B cell (primary cell): ENCODE measurements around the gene SPATA21. TPM values are rescaled to one million over a fixed set of nuclear protein-coding genes. Genes with fewer than 3 reads are reported as not detected.

Source experiments
- ATAC-seq: fragments of 200-7000 bp; cut with Tn5 transposase; one replicate; pipeline ENCODE4 v1.10.0; 2021; ENCODE audit warnings: low read depth, mild to moderate bottlenecking, moderate number of reproducible peaks, moderate library complexity
- CTCF ChIA-PET: fragments of 350-600 bp; sonication (Branson Sonifier 250); formaldehyde crosslinking; loops from one replicate; lab custom pipeline; 2021; ENCODE audit warnings: antibody characterized with exemption, inconsistent platforms; lab: Charles Lee
- POLR2A ChIA-PET: fragments of 350-600 bp; sonication (Branson Sonifier 250); formaldehyde crosslinking; loops from one replicate; lab custom pipeline; 2021; ENCODE audit warnings: antibody characterized with exemption; lab: Charles Lee
- DNase-seq: peaks from one replicate; pipeline ENCODE4 v3.0.0; 2013
- H2AFZ ChIP-seq: 2 replicates; pipeline ENCODE4 v1.6.1; 2012; ENCODE audit warnings: mild to moderate bottlenecking, low read depth, low read length; ENCODE audit not compliant: insufficient read depth, poor library complexity, severe bottlenecking
- H3K27ac ChIP-seq, 2 donors: 1 replicate in 1 of 2; 2 replicates in 1 of 2; pipeline ENCODE4 v1.5.1; 2012 to 2013; ENCODE audit warnings: low read length in 2 of 2, mild to moderate bottlenecking in 2 of 2, moderate library complexity in 1 of 2
- H3K27me3 ChIP-seq, 4 experiments: fragments of 200-600 bp in 1 of 4; sonication (generic) in 1 of 4; replicated peaks in 1 of 4; 1 replicate in 2 of 4; 2 replicates in 2 of 4; pipeline versions ENCODE4 v1.6.1 to v1.7.0; 2013 to 2016; ENCODE audit warnings: low read length in 3 of 4, mild to moderate bottlenecking in 2 of 4, mixed read lengths in 1 of 4, moderate library complexity in 1 of 4; ENCODE audit not compliant: insufficient read depth in 4 of 4, control insufficient read depth in 3 of 4; ENCODE audit errors: control extremely low read depth in 1 of 4
- H3K36me3 ChIP-seq, 2 experiments: replicated peaks in 1 of 2; 1 replicate in 1 of 2; 2 replicates in 1 of 2; pipeline versions ENCODE4 v1.6.1 to v1.7.1; 2013; ENCODE audit warnings: low read length in 1 of 2; ENCODE audit not compliant: insufficient read depth in 2 of 2, control insufficient read depth in 1 of 2; ENCODE audit errors: control extremely low read depth in 1 of 2, extremely low read depth in 1 of 2
- H3K4me1 ChIP-seq, 2 donors: fragments of 200-600 bp in 1 of 2; sonication (generic) in 1 of 2; 1 replicate in 1 of 2; 2 replicates in 1 of 2; pipeline versions ENCODE4 v1.5.1 to v1.6.1; 2013 to 2017; ENCODE audit warnings: low read length in 2 of 2; ENCODE audit not compliant: control insufficient read depth in 2 of 2, insufficient read depth in 2 of 2
- H3K4me2 ChIP-seq: replicated peaks from 2 replicates; pipeline ENCODE3; 2012; ENCODE audit warnings: mild to moderate bottlenecking, low read depth, low read length; ENCODE audit not compliant: poor library complexity, severe bottlenecking
- H3K4me3 ChIP-seq, 5 experiments: fragments of 200-600 bp in 1 of 5; sonication (generic) in 1 of 5; 1 replicate in 3 of 5; 2 replicates in 2 of 5; pipeline versions ENCODE4 v1.5.1 to v1.7.0; 2011 to 2016; ENCODE audit warnings: low read length in 4 of 5, mild to moderate bottlenecking in 4 of 5, low read depth in 2 of 5, control low read depth in 1 of 5, moderate library complexity in 1 of 5; ENCODE audit not compliant: insufficient read depth in 1 of 5; ENCODE audit errors: control extremely low read depth in 1 of 5, extremely low read depth in 1 of 5
- H3K79me2 ChIP-seq: fragments of 200-600 bp; sonication (generic); one replicate; pipeline ENCODE4 v1.6.0; 2016; ENCODE audit warnings: low read length; ENCODE audit not compliant: control insufficient read depth, insufficient read depth
- H3K9ac ChIP-seq: fragments of 200-600 bp; sonication (generic); 2 replicates; pipeline ENCODE4 v1.6.1; 2017; ENCODE audit warnings: mild to moderate bottlenecking, low read length, moderate library complexity
- H3K9me3 ChIP-seq, 3 donors: one replicate each; pipeline versions ENCODE4 v1.6.1 to v1.7.1; 2013; ENCODE audit warnings: low read length in 2 of 3; ENCODE audit not compliant: control insufficient read depth in 2 of 3, insufficient read depth in 1 of 3; ENCODE audit errors: control extremely low read depth in 1 of 3
- H4K20me1 ChIP-seq: 2 replicates; pipeline ENCODE4 v1.6.0; 2012; ENCODE audit warnings: mild to moderate bottlenecking, low read length; ENCODE audit not compliant: insufficient read depth, control insufficient read depth, poor library complexity, severe bottlenecking
- H3K27ac Mint-ChIP-seq: one replicate; pipeline ENCODE4 v1.8.0; 2021; ENCODE audit warnings: mixed read lengths
- H3K27me3 Mint-ChIP-seq: one replicate; pipeline ENCODE4 v1.8.0; 2021; ENCODE audit warnings: mixed read lengths
- H3K4me1 Mint-ChIP-seq: one replicate; pipeline ENCODE4 v1.8.0; 2021; ENCODE audit warnings: mixed read lengths
- H3K4me3 Mint-ChIP-seq: one replicate; pipeline ENCODE4 v1.8.0; 2021; ENCODE audit warnings: mixed read lengths
- H3K9me3 Mint-ChIP-seq: one replicate; pipeline ENCODE4 v1.8.0; 2022; ENCODE audit warnings: mixed read lengths; ENCODE audit not compliant: insufficient read depth
- EZH2 ChIP-seq: IDR thresholded peaks from 2 replicates; pipeline ENCODE4 v1.6.1; 2012; ENCODE audit warnings: borderline replicate concordance, low read depth, mild to moderate bottlenecking, moderate library complexity, low read length; ENCODE audit not compliant: insufficient read depth, poor library complexity, severe bottlenecking
- WGBS: methylation state at CpG from one replicate; pipeline ENCODE4 v1.1.5; 2013; ENCODE audit warnings: missing lambda C conversion rate; ENCODE audit not compliant: insufficient coverage; 5-methylcytosine and 5-hydroxymethylcytosine counted together
- intact Hi-C: fragments of 100-400 bp; cut with micrococcal nuclease; formaldehyde crosslinking; loops from one replicate; pipeline ENCODE4 v1.10.0; 2022
- polyA plus RNA-seq: library from polyadenylated mRNA; depleted of rRNA; stranded (reverse); fragments of >200 nt; gene quantifications from 2 replicates; pipeline ENCODE4 v1.2.3, GENCODE V29; 2012
- total RNA-seq, 2 donors: library from RNA; stranded (reverse); fragments of 120-200 nt in 1 of 2; gene quantifications; 1 replicate in 1 of 2; 2 replicates in 1 of 2; pipeline versions ENCODE4 v1.2.3 to v1.2.4, GENCODE V29; 2013 to 2022
- TF ChIP-seq, protein P1 (sequence below): fragments of 200-600 bp; IDR thresholded peaks from one replicate; pipeline ENCODE4 v1.8.0; 2022; ENCODE audit warnings: antibody characterized with exemption, mild to moderate bottlenecking

Gene SPATA21
- total and polyA plus RNA-seq, 2 donors (not counting 1 experiment from before 2014, with no cell fraction given) = 0.01 TPM; not detected in 1

DNA sequence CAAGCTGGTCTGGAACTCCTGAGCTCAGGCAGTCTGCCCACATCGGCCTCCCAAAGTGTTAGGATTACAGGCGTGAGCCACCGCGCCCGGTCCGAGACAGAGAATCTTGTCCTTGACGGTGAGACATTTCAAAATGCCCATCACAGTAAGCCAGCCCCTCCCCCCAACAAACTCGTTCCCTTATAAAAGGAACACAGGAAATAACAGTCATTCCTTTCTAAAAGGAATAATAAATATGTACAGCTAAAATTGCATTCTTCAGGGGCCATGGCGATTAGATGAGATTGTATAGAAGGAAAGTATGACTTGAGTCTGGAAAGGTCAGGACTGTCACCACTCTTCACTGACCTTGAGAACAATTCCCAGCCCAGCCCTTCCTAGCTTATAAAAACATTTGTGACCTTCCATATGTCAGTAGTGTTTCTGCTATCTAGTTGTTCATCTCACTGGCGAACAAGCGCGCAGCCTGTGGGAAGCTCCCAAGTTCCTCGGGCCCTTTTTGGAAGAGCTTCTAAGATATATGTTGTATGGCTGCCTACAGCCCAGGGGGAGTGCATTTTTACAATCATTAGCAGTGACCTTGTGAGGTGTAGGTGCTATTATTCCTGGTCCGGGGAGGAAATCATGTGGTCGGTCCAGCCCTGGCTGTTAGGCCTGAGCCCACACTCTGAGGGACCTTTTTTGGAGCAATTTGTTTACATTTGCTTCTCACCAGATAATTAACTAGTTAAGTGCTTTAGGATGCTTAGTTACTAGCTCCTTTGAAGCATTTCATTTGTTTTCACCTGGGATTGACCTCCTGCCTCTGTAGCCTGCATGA, 61.5 kb downstream of the SPATA21 start:
- Mint-ChIP-seq H3K4me3 (no peak overlapping the region), H3K9me3 (no peaks in the 10 kb centered on the region), H3K4me1 (peaks cover 66% of the 10 kb centered on the region), H3K27ac (no peak overlapping the region), H3K27me3 (no peaks in the 10 kb centered on the region)
- no peaks in the 10 kb centered on the region for H3K9me3 ChIP-seq
- no peak overlapping the region for H3K27ac ChIP-seq
- ATAC-seq (no peak), DNase-seq (no peak)
- H2AFZ ChIP-seq = no peak overlapping the region
- no peak overlapping the region for H3K4me3 ChIP-seq
- H3K79me2 ChIP-seq = peaks cover 100% of the 10 kb centered on the region
- H4K20me1 ChIP-seq = peaks cover 99% of the 10 kb centered on the region
- H3K36me3 ChIP-seq = peaks cover 3 to 29% of the 10 kb centered on the region in 2 experiments
- intact Hi-C loops = no loop called here
- POLR2A ChIA-PET = no interaction called here
- TF ChIP-seq EZH2 = no peak
- TF ChIP-seq, protein P1, sequence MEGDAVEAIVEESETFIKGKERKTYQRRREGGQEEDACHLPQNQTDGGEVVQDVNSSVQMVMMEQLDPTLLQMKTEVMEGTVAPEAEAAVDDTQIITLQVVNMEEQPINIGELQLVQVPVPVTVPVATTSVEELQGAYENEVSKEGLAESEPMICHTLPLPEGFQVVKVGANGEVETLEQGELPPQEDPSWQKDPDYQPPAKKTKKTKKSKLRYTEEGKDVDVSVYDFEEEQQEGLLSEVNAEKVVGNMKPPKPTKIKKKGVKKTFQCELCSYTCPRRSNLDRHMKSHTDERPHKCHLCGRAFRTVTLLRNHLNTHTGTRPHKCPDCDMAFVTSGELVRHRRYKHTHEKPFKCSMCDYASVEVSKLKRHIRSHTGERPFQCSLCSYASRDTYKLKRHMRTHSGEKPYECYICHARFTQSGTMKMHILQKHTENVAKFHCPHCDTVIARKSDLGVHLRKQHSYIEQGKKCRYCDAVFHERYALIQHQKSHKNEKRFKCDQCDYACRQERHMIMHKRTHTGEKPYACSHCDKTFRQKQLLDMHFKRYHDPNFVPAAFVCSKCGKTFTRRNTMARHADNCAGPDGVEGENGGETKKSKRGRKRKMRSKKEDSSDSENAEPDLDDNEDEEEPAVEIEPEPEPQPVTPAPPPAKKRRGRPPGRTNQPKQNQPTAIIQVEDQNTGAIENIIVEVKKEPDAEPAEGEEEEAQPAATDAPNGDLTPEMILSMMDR = no peak
- no peak overlapping the region for H3K9ac ChIP-seq
- CTCF ChIA-PET = interaction anchor here (1.4 kb wide), 1 partner anchor 12 kb away, joined by 6 read pairs; no protein-coding TSS in a partner anchor
- no peaks in the 10 kb centered on the region for H3K27me3 ChIP-seq
- peak overlapping the region; percentile 2 for H3K4me2 ChIP-seq
- peaks cover 15 to 36% of the 10 kb centered on the region in 2 donors for H3K4me1 ChIP-seq
- 100% methylated on average over 6 of the region's 15 CpGs for WGBS

DNA sequence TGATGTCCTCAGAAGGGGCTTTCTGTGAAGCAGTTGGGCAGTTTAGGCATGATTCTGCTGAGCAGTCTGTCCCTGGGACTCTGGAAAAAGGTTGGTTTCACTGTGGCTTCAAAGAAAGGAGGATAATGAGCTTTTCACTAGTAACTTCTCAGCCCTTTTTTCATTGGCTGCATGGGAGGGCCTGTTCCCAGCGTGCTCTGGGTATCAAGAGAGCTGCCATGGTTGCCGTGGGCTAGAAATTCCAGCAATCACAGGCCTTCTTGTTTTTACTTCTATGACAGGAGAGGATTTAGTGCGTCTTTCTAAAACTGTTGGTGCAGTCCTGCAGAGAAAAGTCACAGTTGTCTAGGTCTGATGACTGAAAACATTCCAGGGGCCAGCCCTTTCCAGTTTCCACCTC, 63.0 kb downstream of the SPATA21 start:
- DNase-seq (no peak), ATAC-seq (no peak)
- intact Hi-C loops = no loop called here
- Histone ChIP-seq H3K4me2 (no peak overlapping the region), H3K9me3 (no peaks in the 10 kb centered on the region), H3K4me1 (peaks cover 17 to 45% of the 10 kb centered on the region in 2 donors), H3K27me3 (no peaks in the 10 kb centered on the region), H2AFZ (no peak overlapping the region), H3K4me3 (no peak overlapping the region), H3K27ac (no peak overlapping the region), H3K9ac (no peak overlapping the region), H3K36me3 (peaks cover 3 to 25% of the 10 kb centered on the region in 2 experiments), H4K20me1 (peaks cover 96% of the 10 kb centered on the region), H3K79me2 (peaks cover 100% of the 10 kb centered on the region)
- Mint-ChIP-seq H3K4me3 (no peak overlapping the region), H3K4me1 (peaks cover 66% of the 10 kb centered on the region), H3K27ac (no peak overlapping the region), H3K9me3 (no peaks in the 10 kb centered on the region), H3K27me3 (no peaks in the 10 kb centered on the region)
- CTCF ChIA-PET = interaction anchor here (1.4 kb wide), 1 partner anchor 10 kb away, joined by 6 read pairs; no protein-coding TSS in a partner anchor
- TF ChIP-seq EZH2 = no peak
- TF ChIP-seq, protein P1 = no peak
- POLR2A ChIA-PET = no interaction called here
- WGBS = no CpG with 5 or more reads among the region's 3 CpGs
